GM19351 (cell line): ENCODE data around the gene ANOS1.
"Not testable (repeated sequence)": the region's sequence is repeated elsewhere in the genome, so short reads cannot be mapped to it uniquely, and the experiment has no call there.

ENCODE experiments used
- ATAC-seq: cut with Tn5 transposase; IDR thresholded peaks from one replicate; pipeline ENCODE4 v1.9.1; 2021; ENCODE audit warnings: mild to moderate bottlenecking, moderate library complexity; ENCODE audit not compliant: unreplicated experiment

Gene ANOS1

DNA sequence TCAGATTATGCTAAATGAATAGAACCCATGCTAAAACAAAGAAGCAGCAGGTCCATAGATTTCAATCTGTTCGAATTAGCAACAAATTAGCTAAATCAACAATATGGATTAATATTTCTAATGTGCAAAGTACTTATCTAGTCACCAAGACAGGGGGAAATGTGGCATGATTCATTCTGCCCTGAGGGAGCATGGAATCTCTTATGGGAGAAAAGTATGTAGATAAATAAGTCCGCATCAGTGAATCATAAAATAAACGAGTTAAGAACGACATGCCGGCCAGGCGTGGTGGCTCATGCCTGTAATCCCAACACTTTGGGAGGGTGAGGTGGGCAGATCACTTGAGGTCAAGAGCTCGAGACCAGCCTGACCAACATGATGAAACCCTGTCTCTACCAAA, 102.1 kb downstream of the ANOS1 start:
- no peak for ATAC-seq

DNA sequence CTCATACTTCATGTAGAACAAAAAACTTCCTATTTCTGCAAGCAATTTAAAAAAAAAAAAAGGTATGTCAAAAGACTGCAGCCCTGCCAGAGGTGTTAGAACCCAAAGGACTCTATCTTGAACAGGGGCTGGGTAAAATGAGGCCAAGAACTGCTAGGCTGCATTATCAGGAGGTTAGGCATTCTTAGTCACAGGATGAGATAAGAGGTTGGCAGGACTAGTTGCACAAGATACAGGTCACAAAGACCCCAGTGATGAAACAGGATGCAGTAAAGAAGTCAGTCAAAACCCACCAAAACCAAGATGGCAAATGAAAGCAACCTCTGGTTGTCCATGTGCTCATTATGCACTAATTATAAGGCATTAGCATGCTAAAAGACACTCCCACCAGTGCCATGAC, 104.1 kb downstream of the ANOS1 start:
- ATAC-seq = no peak

DNA sequence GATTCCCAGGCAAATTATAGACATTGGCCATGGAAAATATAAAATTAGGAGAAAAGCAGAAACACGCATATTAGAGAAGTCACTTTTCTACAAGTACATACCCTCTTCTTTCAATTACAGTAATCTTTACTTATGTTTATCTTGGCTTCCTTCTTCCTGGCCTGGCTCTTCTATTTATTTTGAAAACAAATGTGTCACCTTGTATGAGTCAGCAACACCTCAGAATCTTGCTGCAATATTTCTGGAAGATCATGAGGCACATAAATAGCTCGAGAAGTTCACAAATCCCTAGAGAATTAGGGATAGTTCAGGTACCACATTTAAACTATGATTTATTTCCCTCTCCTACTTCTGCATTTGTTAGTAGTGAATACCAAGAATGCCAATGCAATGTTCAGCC, 124.6 kb downstream of the ANOS1 start:
- no peak for ATAC-seq

GRCh38 chrX:8604131-8604530, 127.8 kb downstream of the ANOS1 start:
- ATAC-seq = no peak

- ATAC-seq = no peak
Measured at GRCh38 chrX:8591501-8591900, 140.4 kb downstream of the ANOS1 start.

DNA sequence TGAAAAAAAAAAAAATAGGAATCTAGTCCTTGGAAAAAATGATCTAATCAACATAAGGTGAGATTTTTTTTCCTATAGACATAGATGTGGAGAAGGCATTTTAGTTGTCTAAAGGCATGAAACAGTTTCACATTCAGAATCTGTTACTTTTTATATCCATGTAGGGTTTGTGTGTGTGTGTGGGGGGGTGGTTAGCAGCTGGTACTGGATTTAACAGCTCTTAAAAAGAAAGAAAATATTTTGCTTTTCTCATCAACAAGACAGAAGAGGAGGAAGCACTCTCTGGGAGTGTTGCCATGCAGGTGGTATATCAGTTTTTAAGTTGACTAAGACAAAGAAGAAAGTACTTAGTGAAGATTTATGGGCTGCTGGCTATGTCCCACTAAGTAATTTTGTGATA, 145.0 kb downstream of the ANOS1 start:
- ATAC-seq = no peak

DNA sequence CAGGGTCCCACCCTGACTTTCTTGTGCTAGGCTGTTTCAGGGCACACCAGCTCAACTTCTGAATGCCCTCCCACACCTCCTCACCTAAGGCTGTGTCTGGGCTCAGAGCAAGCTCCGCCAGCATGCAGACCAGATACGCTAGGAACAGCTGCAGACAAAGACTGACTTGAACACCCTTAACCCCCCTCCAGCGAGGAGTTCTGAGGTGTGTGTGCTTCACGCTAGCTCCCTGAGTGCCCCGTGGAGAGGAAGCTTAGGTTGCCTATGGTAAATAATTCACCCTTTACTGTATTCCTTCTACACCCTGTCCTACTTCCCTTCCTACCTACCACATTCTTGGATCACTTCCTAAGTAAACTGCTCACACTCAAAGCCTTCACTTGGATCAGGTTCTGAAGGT, 152.3 kb downstream of the ANOS1 start:
- ATAC-seq = no peak

DNA sequence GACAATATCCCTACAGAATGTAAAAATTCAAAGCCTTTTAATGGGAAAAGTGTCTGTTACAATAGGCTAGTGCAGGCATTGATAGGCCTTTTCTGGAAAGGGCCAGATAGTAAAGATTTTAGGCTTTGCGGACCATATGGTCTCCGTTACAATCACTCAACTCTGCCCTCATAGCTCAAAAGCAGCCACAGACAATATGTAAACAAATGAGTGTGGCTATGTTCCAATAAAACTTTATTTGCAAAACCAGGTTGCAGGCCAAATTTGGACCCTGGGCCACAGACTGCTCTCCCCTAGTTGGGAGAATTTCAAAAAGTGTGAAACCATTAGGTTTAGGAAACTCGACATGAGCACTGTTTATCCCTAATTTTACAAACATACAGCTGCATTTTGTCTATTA, 155.1 kb downstream of the ANOS1 start:
- no peak for ATAC-seq

GRCh38 chrX:8565729-8566128, 166.2 kb downstream of the ANOS1 start:
- no peak for ATAC-seq

DNA sequence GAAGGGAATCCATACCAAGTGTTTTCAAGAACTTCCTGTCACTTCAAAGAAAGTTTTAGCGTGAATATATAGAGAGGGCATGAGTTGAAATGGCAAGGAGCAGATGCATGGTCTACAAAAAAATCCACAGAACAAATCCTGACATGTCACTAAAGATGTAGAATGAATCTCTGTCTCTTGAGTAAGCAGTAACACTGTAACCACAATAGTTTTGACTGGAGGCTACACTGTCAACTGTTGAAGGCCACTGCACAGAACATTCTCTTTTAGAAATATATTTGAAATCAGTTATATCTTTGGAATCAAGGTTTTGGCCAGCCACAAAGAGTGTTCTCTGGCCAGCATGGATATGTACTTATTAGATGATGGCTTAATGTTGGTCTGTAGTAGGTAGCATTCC, 183.5 kb downstream of the ANOS1 start:
- ATAC-seq = no peak

DNA sequence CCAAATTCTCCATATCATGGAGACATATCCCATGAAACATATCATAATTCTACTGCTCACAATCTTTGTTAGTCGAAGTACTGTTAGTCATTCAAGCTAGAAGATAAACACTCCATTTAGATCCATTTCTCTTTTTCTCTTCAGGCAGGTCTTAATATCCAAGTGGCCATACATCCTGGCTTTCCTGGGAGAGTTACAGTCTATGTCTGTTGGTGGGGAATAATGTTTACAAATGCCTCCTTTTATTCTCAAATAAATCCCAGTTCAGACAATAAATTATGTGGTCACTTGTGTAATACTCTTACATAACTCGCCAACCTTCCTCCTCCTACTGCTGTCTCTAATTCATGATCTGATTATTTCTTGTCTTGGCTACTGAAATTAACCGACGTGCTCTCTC, 185.2 kb downstream of the ANOS1 start:
- no peak for ATAC-seq

DNA sequence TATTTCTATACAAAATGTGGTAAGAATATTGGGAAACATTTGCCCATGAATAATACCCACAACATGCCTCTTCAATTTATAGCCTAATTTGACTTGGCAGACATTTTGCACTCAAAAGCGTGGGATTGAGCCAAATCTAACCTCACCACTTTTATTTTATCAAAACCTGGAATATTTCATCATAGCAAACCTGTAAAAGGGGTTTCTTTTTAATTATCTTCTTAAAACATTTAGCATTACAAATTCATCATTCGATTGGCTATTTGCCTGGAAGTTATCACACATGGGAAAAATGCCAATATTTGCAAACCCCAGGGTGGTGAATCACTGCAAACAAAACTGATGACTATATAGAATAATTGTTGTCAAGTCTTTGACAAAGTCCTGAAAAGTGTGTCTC, 211.1 kb downstream of the ANOS1 start:
- ATAC-seq = no peak

DNA sequence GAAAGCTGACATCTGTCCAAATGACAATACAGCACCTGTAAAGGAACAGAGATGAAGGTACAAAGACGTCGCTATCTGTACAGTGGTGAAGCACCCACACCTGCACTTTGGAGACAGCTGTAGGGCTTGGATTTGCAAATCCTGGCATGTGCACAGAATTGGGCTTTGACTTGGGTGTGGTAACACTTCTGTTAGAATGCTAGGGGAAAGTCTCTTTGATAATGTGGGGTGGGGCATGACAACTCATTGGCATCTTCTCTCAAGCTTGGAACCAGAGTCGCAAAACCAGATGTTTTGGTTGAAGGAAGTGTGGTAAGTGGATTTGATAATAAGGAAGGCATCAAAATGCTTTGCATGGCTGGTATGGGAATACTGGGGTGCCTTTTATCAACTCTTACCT, 211.8 kb downstream of the ANOS1 start:
- no peak for ATAC-seq

DNA sequence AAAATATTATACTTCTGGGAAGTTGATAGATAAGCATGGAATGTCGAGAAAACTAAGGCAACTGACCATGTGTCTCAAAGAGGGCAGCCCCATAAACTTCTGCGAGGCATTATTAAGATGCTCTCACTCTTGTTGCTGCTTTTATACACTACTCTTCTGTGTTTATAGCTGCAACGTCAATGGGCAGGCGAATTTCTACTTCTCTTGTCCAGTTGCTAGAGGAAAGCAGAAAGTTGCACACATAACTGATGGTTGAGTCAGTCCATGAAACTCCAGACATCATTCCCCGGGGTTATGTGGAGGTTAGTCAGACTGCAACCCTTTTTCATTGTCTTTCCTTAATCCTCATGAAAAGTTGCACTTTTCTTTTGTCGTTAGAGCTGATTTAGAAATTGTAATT, 227.5 kb downstream of the ANOS1 start:
- no peak for ATAC-seq

- not testable (repeated sequence) for ATAC-seq
Measured at GRCh38 chrX:8502101-8502500, 229.8 kb downstream of the ANOS1 start.

DNA sequence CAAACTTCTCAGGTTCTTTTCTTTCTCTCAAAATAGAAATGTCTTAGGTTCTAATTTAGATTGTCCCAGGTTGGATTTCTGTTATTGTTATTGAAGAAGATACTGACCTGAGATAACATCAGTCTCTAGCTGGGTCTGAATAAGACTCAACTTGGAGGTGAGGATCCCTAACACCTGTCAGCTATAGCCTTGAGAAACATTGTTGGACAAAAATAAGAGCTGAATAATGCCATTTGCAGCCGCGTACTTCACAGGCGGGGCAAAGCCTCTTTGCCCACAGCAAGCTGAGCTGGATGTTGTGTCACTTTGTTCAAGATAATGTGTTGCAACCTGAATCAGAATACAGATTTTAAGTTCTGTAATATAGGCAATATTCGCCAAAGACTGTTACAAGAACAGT, 231.7 kb downstream of the ANOS1 start:
- no peak for ATAC-seq

DNA sequence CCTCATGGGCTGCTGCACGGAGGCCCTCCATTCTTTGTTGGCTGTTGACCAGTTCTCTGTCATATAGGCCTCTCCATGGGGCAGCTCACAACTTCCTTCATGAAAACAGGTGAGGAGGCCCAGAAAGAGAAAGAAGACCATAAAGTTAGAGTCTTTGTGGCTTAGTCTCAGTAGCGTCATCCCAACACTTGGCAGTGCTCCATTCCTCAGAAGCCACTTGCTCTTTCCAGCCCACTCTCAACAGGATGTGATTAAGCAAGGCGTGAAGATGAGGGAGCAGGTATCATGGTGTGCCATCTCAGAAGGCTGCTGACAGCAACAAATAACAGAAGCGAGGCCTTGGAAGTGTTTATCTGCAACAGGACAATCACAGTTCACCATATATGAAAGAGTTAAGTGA, 236.9 kb downstream of the ANOS1 start:
- ATAC-seq = not testable (repeated sequence)

GRCh38 chrX:8484360-8484949, 247.5 kb downstream of the ANOS1 start:
- ATAC-seq = no peak
